Mammary epithelial cell (primary cell): Measurements from ENCODE around the gene RAB5A.

ENCODE experiments used
- EZH2 ChIP-seq: IDR thresholded peaks from 2 replicates; pipeline ENCODE4 v1.6.1; 2012; ENCODE audit warnings: low read length, inconsistent platforms, borderline replicate concordance
- TF ChIP-seq, protein P1 (sequence below), 2 donors: IDR thresholded peaks in 1 of 2; conservative IDR thresholded peaks in 1 of 2; 2 replicates each; pipeline ENCODE4 v1.5.1; 2011 to 2012; ENCODE audit warnings: inconsistent platforms in 2 of 2, low read length in 2 of 2, mild to moderate bottlenecking in 2 of 2, control low read depth in 1 of 2, low read depth in 1 of 2; ENCODE audit not compliant: insufficient read depth in 1 of 2; ENCODE audit errors: extremely low read depth in 1 of 2

DNA sequence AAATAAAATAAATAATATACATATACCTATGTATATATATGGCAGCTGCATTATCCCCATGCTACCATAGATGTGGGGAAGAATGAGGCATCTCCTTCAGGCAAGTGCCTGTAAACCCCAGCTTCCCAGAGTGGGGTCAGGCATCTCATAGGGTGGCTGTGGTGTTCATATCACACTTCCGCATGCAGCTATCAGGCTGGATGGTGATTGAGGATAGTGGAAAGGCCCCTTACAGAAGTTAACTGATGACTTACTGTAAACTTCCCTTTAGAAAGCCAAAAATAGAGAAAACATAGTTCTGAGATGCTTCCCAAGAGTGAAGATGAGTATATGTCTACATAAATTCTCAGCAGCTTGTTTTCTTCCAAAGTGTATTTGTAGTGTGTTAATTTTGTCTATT lies 68.6 kb downstream of the RAB5A start:
- TF ChIP-seq, protein P1, sequence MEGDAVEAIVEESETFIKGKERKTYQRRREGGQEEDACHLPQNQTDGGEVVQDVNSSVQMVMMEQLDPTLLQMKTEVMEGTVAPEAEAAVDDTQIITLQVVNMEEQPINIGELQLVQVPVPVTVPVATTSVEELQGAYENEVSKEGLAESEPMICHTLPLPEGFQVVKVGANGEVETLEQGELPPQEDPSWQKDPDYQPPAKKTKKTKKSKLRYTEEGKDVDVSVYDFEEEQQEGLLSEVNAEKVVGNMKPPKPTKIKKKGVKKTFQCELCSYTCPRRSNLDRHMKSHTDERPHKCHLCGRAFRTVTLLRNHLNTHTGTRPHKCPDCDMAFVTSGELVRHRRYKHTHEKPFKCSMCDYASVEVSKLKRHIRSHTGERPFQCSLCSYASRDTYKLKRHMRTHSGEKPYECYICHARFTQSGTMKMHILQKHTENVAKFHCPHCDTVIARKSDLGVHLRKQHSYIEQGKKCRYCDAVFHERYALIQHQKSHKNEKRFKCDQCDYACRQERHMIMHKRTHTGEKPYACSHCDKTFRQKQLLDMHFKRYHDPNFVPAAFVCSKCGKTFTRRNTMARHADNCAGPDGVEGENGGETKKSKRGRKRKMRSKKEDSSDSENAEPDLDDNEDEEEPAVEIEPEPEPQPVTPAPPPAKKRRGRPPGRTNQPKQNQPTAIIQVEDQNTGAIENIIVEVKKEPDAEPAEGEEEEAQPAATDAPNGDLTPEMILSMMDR (conservative IDR thresholded peaks at IDR 0.05 in 1 of 2, IDR thresholded peaks at IDR 0.05 in 1 of 2; ENCODE audit: extremely low read depth in 1 of 2, insufficient read depth in 1 of 2, low read depth in 1 of 2, low read length in 2 of 2), result no peak
- TF ChIP-seq EZH2, result no peak
